HCT116 (cell line): ENCODE measurements around the gene NCR1.

ENCODE experiments used
- CBX3 ChIP-seq: IDR thresholded peaks from 2 replicates; pipeline ENCODE4 v1.6.1; 2012; ENCODE audit warnings: low read depth
- CTCF ChIP-seq, 3 experiments: fragments of 200-600 bp in 1 of 3; sonication (generic) in 1 of 3; IDR thresholded peaks in 2 of 3; conservative IDR thresholded peaks in 1 of 3; 2 replicates each; pipeline ENCODE4 v1.5.1; 2012 to 2017; ENCODE audit warnings: low read depth in 2 of 3, low read length in 2 of 3, antibody characterized with exemption in 1 of 3, borderline replicate concordance in 1 of 3, control low read depth in 1 of 3, mild to moderate bottlenecking in 1 of 3, mixed read lengths in 1 of 3, mixed run types in 1 of 3, moderate library complexity in 1 of 3; ENCODE audit not compliant: insufficient read depth in 1 of 3
- EGR1 ChIP-seq: IDR thresholded peaks from 2 replicates; pipeline ENCODE4 v1.6.1; 2012; ENCODE audit warnings: low read depth
- EZH2 ChIP-seq: fragments of 200-600 bp; sonication (generic); IDR thresholded peaks from 2 replicates; pipeline ENCODE4 v1.6.1; 2017; ENCODE audit warnings: antibody characterized with exemption, mixed run types
- EZH2phosphoT487 ChIP-seq: fragments of 200-600 bp; IDR thresholded peaks from 2 replicates; pipeline ENCODE4 v1.6.1; 2018; ENCODE audit warnings: antibody characterized with exemption, borderline replicate concordance
- JUND ChIP-seq: IDR thresholded peaks from 2 replicates; pipeline ENCODE4 v1.6.1; 2012
- MAX ChIP-seq: IDR thresholded peaks from 2 replicates; pipeline ENCODE4 v1.6.1; 2012
- POLR2A ChIP-seq: IDR thresholded peaks from 2 replicates; pipeline ENCODE4 v1.7.0; 2011; ENCODE audit warnings: borderline replicate concordance; ENCODE audit not compliant: insufficient read depth, insufficient read length; ENCODE audit errors: extremely low read depth
- POLR2AphosphoS5 ChIP-seq: IDR thresholded peaks from 2 replicates; pipeline ENCODE4 v1.6.1; 2011; ENCODE audit warnings: mild to moderate bottlenecking, low read depth, low read length, moderate library complexity
- RAD21 ChIP-seq: IDR thresholded peaks from 2 replicates; pipeline ENCODE4 v1.6.1; 2012; ENCODE audit warnings: low read depth, mild to moderate bottlenecking
- SP1 ChIP-seq: IDR thresholded peaks from 2 replicates; pipeline ENCODE4 v1.6.1; 2012; ENCODE audit warnings: low read depth
- SRF ChIP-seq: IDR thresholded peaks from 2 replicates; pipeline ENCODE4 v1.6.1; 2012; ENCODE audit warnings: low read depth
- TF ChIP-seq, protein P1 (sequence below): IDR thresholded peaks from 2 replicates; pipeline ENCODE4 v1.6.1; 2012; ENCODE audit warnings: low read depth
- TF ChIP-seq, protein P2 (sequence below): IDR thresholded peaks from 2 replicates; pipeline ENCODE4 v1.6.1; 2012

GRCh38 chr19:54888239-54888638, 17.7 kb upstream of the NCR1 start:
- no peak for TF ChIP-seq POLR2AphosphoS5
- TF ChIP-seq POLR2A = no peak
- TF ChIP-seq, protein P1, sequence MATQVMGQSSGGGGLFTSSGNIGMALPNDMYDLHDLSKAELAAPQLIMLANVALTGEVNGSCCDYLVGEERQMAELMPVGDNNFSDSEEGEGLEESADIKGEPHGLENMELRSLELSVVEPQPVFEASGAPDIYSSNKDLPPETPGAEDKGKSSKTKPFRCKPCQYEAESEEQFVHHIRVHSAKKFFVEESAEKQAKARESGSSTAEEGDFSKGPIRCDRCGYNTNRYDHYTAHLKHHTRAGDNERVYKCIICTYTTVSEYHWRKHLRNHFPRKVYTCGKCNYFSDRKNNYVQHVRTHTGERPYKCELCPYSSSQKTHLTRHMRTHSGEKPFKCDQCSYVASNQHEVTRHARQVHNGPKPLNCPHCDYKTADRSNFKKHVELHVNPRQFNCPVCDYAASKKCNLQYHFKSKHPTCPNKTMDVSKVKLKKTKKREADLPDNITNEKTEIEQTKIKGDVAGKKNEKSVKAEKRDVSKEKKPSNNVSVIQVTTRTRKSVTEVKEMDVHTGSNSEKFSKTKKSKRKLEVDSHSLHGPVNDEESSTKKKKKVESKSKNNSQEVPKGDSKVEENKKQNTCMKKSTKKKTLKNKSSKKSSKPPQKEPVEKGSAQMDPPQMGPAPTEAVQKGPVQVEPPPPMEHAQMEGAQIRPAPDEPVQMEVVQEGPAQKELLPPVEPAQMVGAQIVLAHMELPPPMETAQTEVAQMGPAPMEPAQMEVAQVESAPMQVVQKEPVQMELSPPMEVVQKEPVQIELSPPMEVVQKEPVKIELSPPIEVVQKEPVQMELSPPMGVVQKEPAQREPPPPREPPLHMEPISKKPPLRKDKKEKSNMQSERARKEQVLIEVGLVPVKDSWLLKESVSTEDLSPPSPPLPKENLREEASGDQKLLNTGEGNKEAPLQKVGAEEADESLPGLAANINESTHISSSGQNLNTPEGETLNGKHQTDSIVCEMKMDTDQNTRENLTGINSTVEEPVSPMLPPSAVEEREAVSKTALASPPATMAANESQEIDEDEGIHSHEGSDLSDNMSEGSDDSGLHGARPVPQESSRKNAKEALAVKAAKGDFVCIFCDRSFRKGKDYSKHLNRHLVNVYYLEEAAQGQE = no peak
- TF ChIP-seq EZH2 = no peak
- no peak for TF ChIP-seq CBX3
- TF ChIP-seq CTCF (IDR thresholded peaks at IDR 0.05 in 2 of 3, conservative IDR thresholded peaks at IDR 0.05 in 1 of 3; ENCODE audit: borderline replicate concordance in 1 of 3, insufficient read depth in 1 of 3, low read depth in 2 of 3, low read length in 2 of 3) = no peak
- no peak for TF ChIP-seq JUND
- no peak for TF ChIP-seq EZH2phosphoT487
- TF ChIP-seq RAD21 = no peak
- TF ChIP-seq EGR1 = no peak
- TF ChIP-seq MAX = no peak
- no peak for TF ChIP-seq SRF
- TF ChIP-seq SP1 = no peak
- TF ChIP-seq, protein P2, sequence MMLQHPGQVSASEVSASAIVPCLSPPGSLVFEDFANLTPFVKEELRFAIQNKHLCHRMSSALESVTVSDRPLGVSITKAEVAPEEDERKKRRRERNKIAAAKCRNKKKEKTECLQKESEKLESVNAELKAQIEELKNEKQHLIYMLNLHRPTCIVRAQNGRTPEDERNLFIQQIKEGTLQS = no peak
